Left ventricle myocardium inferior (tissue), 1 donor: ENCODE data around the gene LRRC15. TPM values are rescaled to one million over a fixed set of nuclear protein-coding genes. Genes with fewer than 3 reads are reported as not detected.

Experiments used
- DNase-seq: peaks from one replicate; pipeline ENCODE4 v3.0.0-alpha.2; 2020
- H3K27ac ChIP-seq: fragments of 200-600 bp; replicated peaks from 2 replicates; pipeline ENCODE4 v1.8.0; 2021
- H3K27me3 ChIP-seq: fragments of 200-600 bp; 2 replicates; pipeline ENCODE4 v1.8.0; 2021; ENCODE audit warnings: low read depth
- H3K36me3 ChIP-seq: fragments of 200-600 bp; 2 replicates; pipeline ENCODE4 v1.8.0; 2021
- H3K4me1 ChIP-seq: fragments of 200-600 bp; 2 replicates; pipeline ENCODE4 v1.8.0; 2021
- H3K4me3 ChIP-seq: fragments of 200-600 bp; 2 replicates; pipeline ENCODE4 v1.8.0; 2021; ENCODE audit warnings: mild to moderate bottlenecking, moderate library complexity
- H3K9me3 ChIP-seq: fragments of 200-600 bp; replicated peaks from 2 replicates; pipeline ENCODE4 v1.8.0; 2021
- intact Hi-C: fragments of 100-400 bp; cut with micrococcal nuclease; formaldehyde crosslinking; loops from one replicate; pipeline ENCODE4 v1.11.0; 2022
- total RNA-seq: library from RNA; stranded (reverse); fragmentation: NEBNext Ultra II Directional; extraction: Animal tissue kit (Norgen Biotek cat#: 25700); gene quantifications from one replicate; pipeline ENCODE4 v1.2.1, GENCODE V29; 2021
- TF ChIP-seq, protein P1 (sequence below): fragments of 200-600 bp; IDR thresholded peaks from 2 replicates; pipeline ENCODE4 v1.8.0; 2021; ENCODE audit warnings: antibody characterized with exemption, mild to moderate bottlenecking, borderline replicate concordance
- donor health status: DM: no; HTN: yes; CAD: no; lungs with severe emphysema.

Gene LRRC15
- total RNA-seq, 1 donor from 2014 or later = 0.14 TPM

DNA sequence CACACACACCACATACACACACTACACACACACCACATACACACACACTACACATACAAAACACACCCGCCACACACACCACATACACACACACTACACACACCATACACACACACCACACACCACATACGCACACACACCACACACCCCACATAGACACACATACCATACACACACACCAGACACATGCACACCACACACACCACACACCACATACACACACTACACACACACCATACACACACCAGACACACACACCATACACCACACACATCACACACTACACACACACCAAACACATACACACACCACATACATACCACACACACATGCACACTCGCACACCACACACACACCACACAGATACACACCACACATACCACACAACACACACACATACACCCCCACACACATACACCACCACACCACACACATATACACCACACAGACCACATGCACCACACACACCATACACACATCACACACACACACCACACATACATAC, 44.7 kb downstream of the LRRC15 start:
- intact Hi-C loops = no loop called here
- H3K4me3 ChIP-seq = no peak overlapping the region
- peaks cover 20% of the 10 kb centered on the region for H3K4me1 ChIP-seq
- DNase-seq = no peak
- no peaks in the 10 kb centered on the region for H3K36me3 ChIP-seq
- no peak overlapping the region for H3K27ac ChIP-seq
- TF ChIP-seq, protein P1, sequence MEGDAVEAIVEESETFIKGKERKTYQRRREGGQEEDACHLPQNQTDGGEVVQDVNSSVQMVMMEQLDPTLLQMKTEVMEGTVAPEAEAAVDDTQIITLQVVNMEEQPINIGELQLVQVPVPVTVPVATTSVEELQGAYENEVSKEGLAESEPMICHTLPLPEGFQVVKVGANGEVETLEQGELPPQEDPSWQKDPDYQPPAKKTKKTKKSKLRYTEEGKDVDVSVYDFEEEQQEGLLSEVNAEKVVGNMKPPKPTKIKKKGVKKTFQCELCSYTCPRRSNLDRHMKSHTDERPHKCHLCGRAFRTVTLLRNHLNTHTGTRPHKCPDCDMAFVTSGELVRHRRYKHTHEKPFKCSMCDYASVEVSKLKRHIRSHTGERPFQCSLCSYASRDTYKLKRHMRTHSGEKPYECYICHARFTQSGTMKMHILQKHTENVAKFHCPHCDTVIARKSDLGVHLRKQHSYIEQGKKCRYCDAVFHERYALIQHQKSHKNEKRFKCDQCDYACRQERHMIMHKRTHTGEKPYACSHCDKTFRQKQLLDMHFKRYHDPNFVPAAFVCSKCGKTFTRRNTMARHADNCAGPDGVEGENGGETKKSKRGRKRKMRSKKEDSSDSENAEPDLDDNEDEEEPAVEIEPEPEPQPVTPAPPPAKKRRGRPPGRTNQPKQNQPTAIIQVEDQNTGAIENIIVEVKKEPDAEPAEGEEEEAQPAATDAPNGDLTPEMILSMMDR = no peak
- peaks cover 50% of the 10 kb centered on the region for H3K27me3 ChIP-seq
- H3K9me3 ChIP-seq = peaks cover under 1% of the 10 kb centered on the region

DNA sequence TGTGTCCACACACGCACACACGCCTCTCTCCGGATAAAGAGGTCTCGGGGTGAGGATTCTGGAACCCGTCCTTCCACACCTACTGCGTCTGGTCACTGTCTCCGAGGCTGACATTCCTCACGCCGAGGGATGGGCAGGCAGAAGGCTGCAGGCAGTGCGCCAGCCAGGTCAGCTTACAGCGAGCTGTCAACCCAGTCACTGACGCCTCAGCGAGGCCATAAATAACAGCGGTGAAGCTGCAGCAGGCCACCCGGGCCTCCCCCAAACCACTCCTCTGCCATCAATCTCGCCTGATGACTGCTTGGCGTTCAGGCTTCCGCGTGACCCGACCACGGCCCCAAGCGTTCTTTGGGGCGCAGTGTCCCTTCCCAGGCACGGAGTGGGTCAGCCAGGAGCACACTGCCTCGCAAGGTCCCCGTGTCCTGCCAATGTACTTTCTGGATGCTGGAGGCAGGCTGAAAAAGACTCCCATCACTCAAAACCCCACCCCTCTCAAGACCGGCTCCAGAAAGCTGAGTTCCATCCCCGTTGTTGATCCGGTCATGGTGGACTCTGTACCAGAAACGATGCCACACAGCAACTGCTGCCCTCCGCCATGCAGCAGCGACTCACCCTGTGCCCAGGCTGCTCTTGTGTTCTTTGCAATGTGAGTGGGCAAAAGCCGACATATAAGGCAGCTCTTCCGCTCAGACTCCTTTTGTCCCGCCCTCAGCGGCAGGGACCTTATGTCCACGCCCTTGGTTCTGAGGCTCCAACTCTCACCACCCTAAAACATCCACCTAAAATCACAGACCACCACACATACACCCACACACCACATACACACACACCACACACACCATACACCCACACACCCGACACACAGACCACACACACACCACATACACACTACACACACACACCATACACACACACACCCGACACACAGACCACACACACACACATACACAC, 45.5 kb downstream of the LRRC15 start:
- peaks cover 8% of the 10 kb centered on the region for H3K9me3 ChIP-seq
- TF ChIP-seq, protein P1 = no peak
- H3K27me3 ChIP-seq = peaks cover 50% of the 10 kb centered on the region
- peaks cover 1% of the 10 kb centered on the region for H3K36me3 ChIP-seq
- H3K4me1 ChIP-seq = peaks cover 13% of the 10 kb centered on the region
- peak; percentile 89 for DNase-seq
- peak overlapping the region; percentile 57 for H3K4me3 ChIP-seq
- peak overlapping the region; percentile 94 for H3K27ac ChIP-seq
- intact Hi-C loops = no loop called here

DNA sequence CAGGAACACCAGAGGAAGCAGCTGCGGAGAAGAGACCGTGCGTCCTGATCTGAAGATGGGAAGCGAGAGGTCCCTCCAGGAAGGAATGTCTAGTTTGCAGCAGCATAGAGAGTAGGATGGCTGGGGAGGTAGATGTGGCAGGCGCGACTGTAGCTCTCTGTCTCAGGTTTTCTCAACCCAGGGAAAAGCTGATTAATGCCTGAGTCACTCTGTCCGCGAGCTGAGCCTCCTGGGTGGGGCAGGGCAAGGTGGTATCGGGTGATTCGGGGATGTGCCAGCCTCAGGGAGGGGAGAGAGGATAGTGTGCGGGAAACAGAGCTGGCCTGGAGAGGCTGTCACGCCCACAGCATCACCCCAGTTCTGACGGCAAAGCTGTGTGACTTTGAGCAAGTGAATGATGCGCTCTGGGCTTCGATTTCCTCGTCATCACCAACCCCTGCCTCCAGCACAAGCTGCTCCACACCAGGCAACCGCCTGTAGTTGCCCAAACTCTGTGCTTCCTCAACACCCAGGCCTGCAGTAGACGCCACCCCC, 46.8 kb downstream of the LRRC15 start:
- H3K4me1 ChIP-seq = peaks cover 13% of the 10 kb centered on the region

DNA sequence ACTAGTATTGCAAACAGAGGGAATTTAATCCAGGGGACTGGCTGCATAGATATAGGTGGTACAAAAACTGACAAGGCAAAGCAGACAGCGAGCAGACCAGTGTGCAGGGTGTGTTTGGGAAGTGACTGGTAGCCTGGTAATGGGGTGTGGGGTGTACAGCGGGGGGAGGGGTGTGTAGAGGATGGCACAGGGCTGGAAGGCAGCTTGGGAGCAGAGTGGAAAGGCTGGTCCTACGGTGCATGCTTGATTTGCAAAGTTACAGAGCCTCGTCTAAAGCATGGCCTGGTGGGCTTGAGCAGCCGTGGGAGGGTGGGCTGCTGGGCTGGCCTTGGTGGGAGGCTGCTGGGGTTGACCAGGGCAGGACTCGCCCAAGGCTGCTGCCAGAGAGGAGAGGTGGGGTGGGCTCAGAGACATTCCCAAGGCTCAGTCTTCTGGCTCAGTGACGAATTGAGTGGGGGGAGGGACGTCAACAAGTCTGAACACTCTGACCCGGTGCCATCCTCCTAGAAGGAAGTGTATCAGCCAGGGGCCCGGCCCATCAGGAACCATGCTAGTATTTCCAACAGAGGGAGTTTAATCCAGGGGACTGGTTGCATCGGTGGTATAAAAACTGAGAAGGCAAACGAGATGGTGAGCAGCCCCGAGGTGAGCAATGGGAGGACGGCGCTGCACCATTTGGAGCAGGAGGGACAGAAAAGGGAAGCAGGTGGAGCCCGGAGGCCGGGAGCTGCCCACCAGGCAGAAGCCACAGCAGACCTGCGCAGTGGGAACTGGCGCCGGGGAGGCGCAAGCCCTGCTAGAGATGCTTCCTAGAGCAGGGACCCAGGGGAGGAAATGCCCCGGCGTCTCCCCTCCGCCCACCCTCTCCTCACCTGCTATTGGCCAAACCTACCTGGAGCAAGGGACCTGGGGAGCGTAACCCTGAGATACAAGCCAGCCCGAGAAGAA, 47.6 kb downstream of the LRRC15 start:
- peaks cover 19% of the 10 kb centered on the region for H3K9me3 ChIP-seq
- peaks cover 4% of the 10 kb centered on the region for H3K36me3 ChIP-seq
- intact Hi-C loops = no loop called here
- H3K4me1 ChIP-seq = peaks cover 13% of the 10 kb centered on the region
- peaks cover 58% of the 10 kb centered on the region for H3K27me3 ChIP-seq
- H3K27ac ChIP-seq = no peak overlapping the region
- TF ChIP-seq, protein P1 = no peak
- H3K4me3 ChIP-seq = no peak overlapping the region
- DNase-seq = no peak

More for the DNA sequence above, 46.8 kb downstream of the LRRC15 start:
- DNase-seq = no peak
- Histone ChIP-seq H3K9me3 (peaks cover 19% of the 10 kb centered on the region), H3K4me3 (no peak overlapping the region), H3K27me3 (peaks cover 50% of the 10 kb centered on the region), H3K27ac (no peak overlapping the region), H3K36me3 (peaks cover 4% of the 10 kb centered on the region)
- intact Hi-C loops = no loop called here
- TF ChIP-seq, protein P1 = no peak

DNA sequence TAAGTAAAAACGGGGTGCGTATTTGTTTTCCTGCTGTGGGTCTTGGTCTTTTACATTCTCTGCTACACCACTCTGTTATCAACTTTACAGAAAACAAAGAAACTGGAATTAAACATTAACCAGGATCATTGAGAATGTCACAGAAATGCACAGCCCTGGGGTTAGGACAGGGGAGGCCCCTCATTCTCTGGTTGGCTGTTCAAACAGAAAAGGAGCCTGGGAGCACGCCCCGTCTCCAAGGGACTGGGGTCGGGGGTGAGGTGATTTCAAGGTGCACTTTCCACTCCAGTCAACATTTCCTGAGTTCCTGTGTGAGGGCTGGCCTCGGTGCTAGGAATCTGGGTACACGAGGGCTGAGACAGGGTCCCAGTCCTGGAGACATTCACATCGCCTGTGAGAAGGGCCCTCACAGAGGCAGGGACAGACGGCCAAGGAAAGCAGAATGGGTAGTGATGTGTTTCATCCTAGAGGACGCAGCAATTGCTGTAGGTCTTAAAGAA, 48.7 kb downstream of the LRRC15 start:
- H3K27ac ChIP-seq = no peak overlapping the region
- intact Hi-C loops = no loop called here
- peaks cover 4% of the 10 kb centered on the region for H3K36me3 ChIP-seq
- no peak overlapping the region for H3K4me3 ChIP-seq
- TF ChIP-seq, protein P1 = no peak
- peaks cover 19% of the 10 kb centered on the region for H3K9me3 ChIP-seq
- peaks cover 19% of the 10 kb centered on the region for H3K4me1 ChIP-seq
- no peak for DNase-seq
- peaks cover 62% of the 10 kb centered on the region for H3K27me3 ChIP-seq
